GM08714 (cell line): Measurements from ENCODE around the gene METTL26.

Experiments used
- H3K4me3 ChIP-seq: fragments of 200-500 bp; sonication (Bioruptor generic); 2 replicates; pipeline ENCODE4 v1.5.1; 2014; ENCODE audit warnings: mild to moderate bottlenecking, low read length, inconsistent platforms
- ZNF274 ChIP-seq: IDR thresholded peaks from 2 replicates; pipeline ENCODE4 v1.6.1; 2012; ENCODE audit warnings: mild to moderate bottlenecking, low read depth, low read length

METTL26 gene

GRCh38 chr16:678858-679813, 43.0 kb upstream of the METTL26 start:
- H3K4me3 ChIP-seq: peak overlapping the region; percentile 47; the same call in 1 of the 2 replicates
- TF ChIP-seq ZNF274: no peak

GRCh38 chr16:678209-678857, 42.2 kb upstream of the METTL26 start:
- TF ChIP-seq ZNF274: no peak
- no peak overlapping the region for H3K4me3 ChIP-seq

GRCh38 chr16:677316-678190, 41.4 kb upstream of the METTL26 start:
- no peak overlapping the region for H3K4me3 ChIP-seq
- no peak for TF ChIP-seq ZNF274

GRCh38 chr16:676913-677312, 40.8 kb upstream of the METTL26 start:
- H3K4me3 ChIP-seq: no peak overlapping the region
- no peak for TF ChIP-seq ZNF274

GRCh38 chr16:676565-676902, 40.4 kb upstream of the METTL26 start:
- no peak for TF ChIP-seq ZNF274
- no peak overlapping the region for H3K4me3 ChIP-seq

GRCh38 chr16:675884-676564, 39.9 kb upstream of the METTL26 start:
- H3K4me3 ChIP-seq: no peak overlapping the region
- no peak for TF ChIP-seq ZNF274

- no peak for TF ChIP-seq ZNF274
- H3K4me3 ChIP-seq: no peak within 1 kb of the TSS
Observed at GRCh38 chr16:674968-675883, 39.1 kb upstream of the METTL26 start, which contains the start of gene RHBDL1. Gene RHBDL1 (plus strand): TSS chr16:675671. CDS start chr16:675791, 120 bp downstream.

- no peak for TF ChIP-seq ZNF274
- no peak overlapping the region for H3K4me3 ChIP-seq
Observed at GRCh38 chr16:674214-674881, 38.2 kb upstream of the METTL26 start.

GRCh38 chr16:673399-673991, 37.4 kb upstream of the METTL26 start:
- TF ChIP-seq ZNF274: no peak
- H3K4me3 ChIP-seq: no peak overlapping the region

- no peak for TF ChIP-seq ZNF274
- H3K4me3 ChIP-seq: no peak overlapping the region
Observed at GRCh38 chr16:672851-673250, 36.7 kb upstream of the METTL26 start.

- no peak overlapping the region for H3K4me3 ChIP-seq
- no peak for TF ChIP-seq ZNF274
Observed at GRCh38 chr16:672371-672770, 36.3 kb upstream of the METTL26 start.

- H3K4me3 ChIP-seq: no peak overlapping the region
- no peak for TF ChIP-seq ZNF274
Observed at GRCh38 chr16:671353-672131, 35.4 kb upstream of the METTL26 start.
